Thyroid gland (tissue), 4 donors: ENCODE measurements around the gene ZNF436.

Experiments used
- CTCF ChIP-seq, 6 experiments: fragments of 200-600 bp in 3 of 6; fragments of 450-650 bp in 3 of 6; sonication (generic) in 3 of 6; IDR thresholded peaks; one replicate each; pipeline ENCODE4 v1.5.1; 2016 to 2019; ENCODE audit warnings: antibody characterized with exemption in 6 of 6, mild to moderate bottlenecking in 2 of 6, inconsistent platforms in 1 of 6, moderate library complexity in 1 of 6
- POLR2A ChIP-seq, 2 donors: fragments of 450-650 bp; IDR thresholded peaks; one replicate each; pipeline ENCODE4 v1.6.1; 2017; ENCODE audit warnings: antibody characterized with exemption in 2 of 2, mild to moderate bottlenecking in 2 of 2, moderate library complexity in 1 of 2

GRCh38 chr1:23367451-23367790, 2.2 kb downstream of the ZNF436 start:
- TF ChIP-seq CTCF (IDR thresholded peaks at IDR 0.05) (no peak), POLR2A (IDR thresholded peaks at IDR 0.05) (no peak)
